ENCODE measurements around the gene PHYHD1. TPM values are rescaled to one million over a fixed set of nuclear protein-coding genes. Genes with fewer than 3 reads are reported as not detected.

The PHYHD1 gene
- 10 to 100 TPM in 1 of 4 donors, 1 to 10 TPM in 2, not detected in 1; 4.4 to 23.9 (median 7.5) TPM for total RNA-seq

DNA sequence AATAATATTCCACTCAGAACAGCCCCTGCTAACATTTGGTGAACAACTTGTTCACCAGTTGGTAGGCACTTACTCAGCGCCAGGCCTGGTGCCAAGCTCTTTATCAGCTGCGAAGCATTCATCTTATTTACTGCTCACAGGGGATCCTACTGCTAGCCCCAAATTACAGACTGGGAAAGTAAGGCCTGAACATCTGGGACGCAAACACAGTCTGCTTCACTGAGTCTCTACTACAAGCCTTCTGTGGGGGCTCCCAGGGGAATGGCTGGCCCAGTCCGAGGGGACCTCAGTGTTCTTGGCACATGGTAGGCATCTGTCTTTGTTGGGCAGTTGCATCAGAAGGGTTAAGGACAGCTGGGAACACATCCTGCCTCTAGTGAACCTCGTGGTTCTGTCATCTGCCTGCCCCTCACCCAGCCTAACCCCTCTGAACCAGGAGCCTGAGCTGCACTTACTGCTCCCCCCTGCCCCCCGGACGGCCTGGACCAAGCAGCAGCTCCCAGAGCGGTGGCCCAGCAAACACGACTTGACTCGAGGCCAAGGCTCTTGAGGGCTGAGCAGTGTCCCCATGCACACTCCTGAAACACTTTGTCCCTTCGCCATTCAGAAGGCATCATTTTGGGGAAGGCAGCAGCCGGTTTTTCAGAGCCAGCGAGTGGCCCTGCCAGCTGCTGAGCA is at the start of gene PHYHD1:
Gene PHYHD1, plus strand, starts transcription at position 602 of the 678 bp plus-strand sequence. CDS start 1,342 bp downstream, outside the sequence.
- DNase-seq, result no peak
- Histone ChIP-seq H3K27ac (peak within 1 kb of the TSS; percentile 61 to 83 (median 66)), H3K9me3 (no peaks in the 10 kb centered on the region), H3K4me3 (peak within 1 kb of the TSS in 3 of 4 donors; percentile 34 to 56 (median 35)), H3K4me1 (peaks cover 0 to 28% (median 3%) of the 10 kb centered on the region in 4 donors), H3K27me3 (no peaks in the 10 kb centered on the region), H3K36me3 (peaks cover 0 to 16% (median 0%) of the 10 kb centered on the region in 3 donors)
- no peak for TF ChIP-seq POLR2A (IDR thresholded peaks at IDR 0.05)
- TF ChIP-seq, protein P1, sequence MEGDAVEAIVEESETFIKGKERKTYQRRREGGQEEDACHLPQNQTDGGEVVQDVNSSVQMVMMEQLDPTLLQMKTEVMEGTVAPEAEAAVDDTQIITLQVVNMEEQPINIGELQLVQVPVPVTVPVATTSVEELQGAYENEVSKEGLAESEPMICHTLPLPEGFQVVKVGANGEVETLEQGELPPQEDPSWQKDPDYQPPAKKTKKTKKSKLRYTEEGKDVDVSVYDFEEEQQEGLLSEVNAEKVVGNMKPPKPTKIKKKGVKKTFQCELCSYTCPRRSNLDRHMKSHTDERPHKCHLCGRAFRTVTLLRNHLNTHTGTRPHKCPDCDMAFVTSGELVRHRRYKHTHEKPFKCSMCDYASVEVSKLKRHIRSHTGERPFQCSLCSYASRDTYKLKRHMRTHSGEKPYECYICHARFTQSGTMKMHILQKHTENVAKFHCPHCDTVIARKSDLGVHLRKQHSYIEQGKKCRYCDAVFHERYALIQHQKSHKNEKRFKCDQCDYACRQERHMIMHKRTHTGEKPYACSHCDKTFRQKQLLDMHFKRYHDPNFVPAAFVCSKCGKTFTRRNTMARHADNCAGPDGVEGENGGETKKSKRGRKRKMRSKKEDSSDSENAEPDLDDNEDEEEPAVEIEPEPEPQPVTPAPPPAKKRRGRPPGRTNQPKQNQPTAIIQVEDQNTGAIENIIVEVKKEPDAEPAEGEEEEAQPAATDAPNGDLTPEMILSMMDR (IDR thresholded peaks at IDR 0.05), result no peak

DNA sequence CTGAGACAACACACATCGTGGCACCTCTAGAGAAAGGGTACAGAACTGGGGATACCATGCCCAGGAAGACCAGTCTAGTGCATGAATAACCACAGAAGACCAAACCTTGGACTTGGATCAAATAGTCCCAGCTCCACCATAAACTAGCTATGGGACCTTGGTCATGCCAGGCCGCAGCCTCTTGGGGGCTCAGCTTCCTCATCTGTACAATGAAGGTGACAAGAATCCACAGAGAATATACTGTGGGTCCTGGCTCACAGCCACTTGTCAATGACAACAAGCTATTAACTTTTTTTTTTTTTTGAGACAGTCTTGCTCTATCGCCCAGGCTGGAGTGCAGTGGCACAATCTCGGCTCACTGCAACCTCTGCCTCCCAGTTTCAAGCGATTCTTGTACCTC is 42.9 kb upstream of the PHYHD1 start:
- no peak for DNase-seq
- Histone ChIP-seq H3K4me3 (no peak overlapping the region), H3K27me3 (no peaks in the 10 kb centered on the region), H3K27ac (no peak overlapping the region), H3K36me3 (no peaks in the 10 kb centered on the region), H3K4me1 (peaks cover 0 to 6% (median 3%) of the 10 kb centered on the region in 4 donors), H3K9me3 (no peaks in the 10 kb centered on the region)
- TF ChIP-seq POLR2A (IDR thresholded peaks at IDR 0.05), result no peak
- TF ChIP-seq, protein P1 (IDR thresholded peaks at IDR 0.05), result peak in 1 of 6 experiments; percentile 8

DNA sequence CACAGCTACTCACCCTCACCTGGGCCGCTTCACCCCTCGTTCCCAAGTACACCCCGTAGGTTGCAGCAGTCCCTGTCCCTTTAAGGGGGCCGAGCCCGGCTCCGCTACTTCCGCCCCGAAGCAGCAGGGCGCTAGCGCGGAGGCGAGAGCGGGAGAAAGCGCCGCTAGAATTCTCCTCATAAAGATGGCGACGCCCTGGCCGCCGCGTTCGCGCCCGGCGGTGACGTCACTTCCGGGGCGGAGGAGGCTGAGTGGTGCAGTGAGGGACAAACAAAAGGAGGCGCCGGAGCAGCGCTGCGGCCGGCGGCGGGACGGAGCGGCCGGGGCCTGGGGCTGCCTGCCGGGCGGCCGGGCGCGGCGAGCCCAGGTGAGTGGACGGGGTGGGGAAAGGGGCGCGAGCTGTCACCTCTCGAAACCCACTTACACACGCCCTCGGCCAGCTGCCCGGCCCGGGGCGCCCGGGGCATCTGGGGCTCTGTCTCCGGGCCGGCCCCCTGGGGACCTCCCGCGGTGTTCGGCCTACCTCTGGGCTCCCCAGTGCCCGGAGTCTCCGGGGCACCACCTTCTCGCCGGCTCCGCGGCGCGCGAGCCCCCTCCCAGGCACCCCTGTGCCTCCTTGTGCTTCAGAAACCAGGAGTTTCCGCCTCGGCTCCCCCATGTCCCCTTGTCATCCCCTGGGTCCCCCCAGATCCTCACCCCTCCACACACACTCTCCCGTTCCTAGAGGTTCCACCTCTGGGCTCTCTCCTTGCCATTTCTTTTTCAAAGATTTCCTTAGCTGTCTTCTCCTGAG is 38.7 kb upstream of the PHYHD1 start, which contains the start of the genes KYAT1 and LRRC8A:
Gene KYAT1, minus strand, starts transcription at position 67 of the 793 bp plus-strand sequence. CDS start 36,545 bp downstream, outside the sequence.
Gene LRRC8A, plus strand, starts transcription at position 250 of the 793 bp plus-strand sequence. CDS start 25,032 bp downstream, outside the sequence.
- peak; percentile 97 to 99 (median 99) for DNase-seq
- Histone ChIP-seq H3K4me1 (peaks cover 0 to 32% (median 8%) of the 10 kb centered on the region in 4 donors), H3K36me3 (peaks cover 0 to 10% (median 0%) of the 10 kb centered on the region in 3 donors), H3K27ac (peak within 1 kb of the TSS; percentile 93 to 99 (median 96)), H3K4me3 (peak within 1 kb of the TSS; percentile 81 to 100 (median 98)), H3K9me3 (no peaks in the 10 kb centered on the region), H3K27me3 (no peaks in the 10 kb centered on the region)
- TF ChIP-seq, protein P1 (IDR thresholded peaks at IDR 0.05), result peak in 1 of 6 experiments; percentile 34
- peak; percentile 61 to 73 for TF ChIP-seq POLR2A (IDR thresholded peaks at IDR 0.05)

DNA sequence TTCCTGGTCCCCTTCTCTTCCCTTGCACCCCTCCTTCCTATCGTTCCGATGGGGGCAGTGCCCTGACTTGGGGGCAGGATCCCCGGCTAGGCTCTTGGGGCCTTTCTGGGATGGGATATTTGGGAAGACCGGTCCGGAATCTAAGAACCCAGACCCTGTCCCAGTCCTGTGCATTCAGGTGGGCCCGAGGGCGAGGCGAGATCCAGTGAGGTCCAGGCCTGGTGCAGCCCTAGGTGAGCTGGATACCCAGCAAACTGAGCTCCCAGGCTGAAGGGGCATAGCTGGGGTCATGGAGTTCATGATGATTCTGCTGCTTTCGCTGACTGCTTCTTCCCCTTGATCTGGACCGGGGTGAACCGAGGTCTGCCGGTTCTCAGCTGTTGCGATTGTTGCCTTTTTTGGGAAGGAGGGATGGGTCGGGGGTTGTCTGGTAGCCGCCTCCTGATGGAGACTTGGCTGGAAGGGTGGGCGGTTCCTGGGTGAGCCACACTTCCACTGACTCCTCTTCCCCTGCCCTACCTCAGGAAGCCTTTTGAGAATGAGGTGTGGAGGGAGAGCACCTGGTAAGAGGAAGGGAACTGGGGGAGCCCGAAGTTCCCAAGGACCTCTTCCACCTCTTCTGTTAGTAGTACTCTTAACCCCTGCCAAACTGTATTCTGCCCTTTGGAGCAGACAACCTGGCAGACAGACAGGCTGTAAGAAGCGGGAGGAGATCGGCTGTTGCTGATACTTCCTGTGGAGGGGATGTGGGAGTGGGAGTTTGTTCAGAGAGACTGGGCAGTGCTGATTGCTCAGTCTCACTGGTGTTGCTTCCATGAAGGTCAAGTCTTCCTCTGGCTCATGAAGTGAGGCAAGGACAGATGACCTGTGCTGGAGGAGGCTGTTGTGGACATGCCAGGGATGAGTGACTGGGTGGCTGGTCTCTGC is 37.8 kb upstream of the PHYHD1 start:
- DNase-seq, result peak in 1 of 3 donors; percentile 61
- Histone ChIP-seq H3K36me3 (peaks cover 0 to 14% (median 0%) of the 10 kb centered on the region in 3 donors), H3K4me3 (peak overlapping the region; percentile 81 to 100 (median 98)), H3K4me1 (peaks cover 0 to 36% (median 8%) of the 10 kb centered on the region in 4 donors), H3K27me3 (no peaks in the 10 kb centered on the region), H3K9me3 (no peaks in the 10 kb centered on the region), H3K27ac (peak overlapping the region; percentile 93 to 99 (median 96))
- TF ChIP-seq, protein P1 (IDR thresholded peaks at IDR 0.05), result no peak
- no peak for TF ChIP-seq POLR2A (IDR thresholded peaks at IDR 0.05)
